Muscle layer of duodenum (tissue), 2 donors: ENCODE results near the gene DGKI.

Experiments used
- H3K27ac ChIP-seq: one replicate; pipeline ENCODE4 v1.7.0; 2013; ENCODE audit warnings: mild to moderate bottlenecking, low read length
- H3K27me3 ChIP-seq: one replicate; pipeline ENCODE4 v1.7.0; 2013; ENCODE audit warnings: low read depth, mild to moderate bottlenecking, control low read depth, low read length
- H3K36me3 ChIP-seq, 2 donors: one replicate each; pipeline ENCODE4 v1.7.0; 2013; ENCODE audit warnings: low read length in 2 of 2, control low read depth in 1 of 2, mild to moderate bottlenecking in 1 of 2; ENCODE audit not compliant: insufficient read depth in 2 of 2, control insufficient read depth in 1 of 2
- H3K4me1 ChIP-seq, 2 donors: one replicate each; pipeline ENCODE4 v1.7.0; 2013; ENCODE audit warnings: low read length in 2 of 2, mild to moderate bottlenecking in 2 of 2, control low read depth in 1 of 2, moderate library complexity in 1 of 2; ENCODE audit not compliant: insufficient read depth in 2 of 2, control insufficient read depth in 1 of 2
- H3K4me3 ChIP-seq, 2 donors: one replicate each; pipeline ENCODE4 v1.7.0; 2013; ENCODE audit warnings: low read length in 2 of 2, low read depth in 1 of 2, mild to moderate bottlenecking in 1 of 2
- H3K9me3 ChIP-seq, 2 donors: one replicate each; pipeline ENCODE4 v1.7.0; 2013; ENCODE audit warnings: low read length in 2 of 2, control low read depth in 1 of 2, mild to moderate bottlenecking in 1 of 2; ENCODE audit not compliant: control insufficient read depth in 1 of 2
- donor health status: healthy.

Gene DGKI

DNA sequence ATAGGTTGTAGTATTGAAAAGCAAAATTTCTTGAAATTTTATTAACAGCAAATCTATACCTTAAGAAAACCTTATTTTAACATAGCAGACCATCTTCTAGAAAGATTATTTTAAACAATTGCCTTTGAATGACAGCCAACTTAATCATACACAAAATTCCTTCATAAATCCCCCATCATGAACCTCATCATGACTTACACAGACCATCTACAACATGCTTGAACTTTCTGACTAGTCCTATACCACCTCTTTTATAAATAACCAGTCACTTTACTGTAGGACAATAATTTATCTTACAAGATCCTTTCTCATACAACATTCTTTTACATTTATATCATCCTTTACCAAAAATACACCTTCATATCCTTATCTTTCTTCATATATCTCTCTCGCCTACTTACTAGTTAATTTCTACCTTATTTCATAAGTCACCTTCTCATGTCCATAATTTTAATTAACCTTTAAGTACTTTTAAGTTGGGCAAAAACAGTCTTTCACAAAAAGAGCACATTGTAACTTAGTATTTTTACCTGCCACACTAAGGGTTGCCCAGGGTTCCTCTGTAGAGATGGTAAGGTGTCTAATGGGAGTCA is 486.6 kb downstream of the DGKI start:
- Histone ChIP-seq H3K27ac (no peak overlapping the region), H3K9me3 (no peaks in the 10 kb centered on the region), H3K27me3 (no peaks in the 10 kb centered on the region)

DNA sequence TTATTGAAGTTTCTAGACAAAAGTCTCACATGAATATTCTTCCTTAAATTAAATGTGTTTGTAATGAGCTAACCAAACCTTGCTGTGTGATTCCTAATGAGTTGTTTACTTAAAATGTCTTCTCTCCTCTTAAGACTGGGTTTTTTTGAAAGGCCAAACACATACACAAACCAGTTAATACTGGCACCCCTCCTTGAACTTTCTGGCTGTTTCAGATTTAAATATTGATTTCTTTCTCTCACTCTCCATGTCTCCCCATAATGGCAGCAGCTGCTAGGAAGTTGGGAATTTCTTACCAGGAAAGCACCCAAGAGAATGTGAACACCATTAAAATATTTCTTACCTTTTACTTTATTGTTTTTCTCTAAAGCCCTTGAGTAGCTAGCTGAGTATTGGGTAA is 491.8 kb downstream of the DGKI start:
- Histone ChIP-seq H3K9me3 (no peaks in the 10 kb centered on the region), H3K27me3 (no peaks in the 10 kb centered on the region), H3K4me1 (peaks cover 0 to 18% of the 10 kb centered on the region in 2 donors), H3K36me3 (no peaks in the 10 kb centered on the region), H3K4me3 (no peak overlapping the region), H3K27ac (no peak overlapping the region)

More for the DNA sequence above, 486.6 kb downstream of the DGKI start:
- no peaks in the 10 kb centered on the region for H3K4me1 ChIP-seq
- H3K4me3 ChIP-seq = no peak overlapping the region
- H3K36me3 ChIP-seq = no peaks in the 10 kb centered on the region

DNA sequence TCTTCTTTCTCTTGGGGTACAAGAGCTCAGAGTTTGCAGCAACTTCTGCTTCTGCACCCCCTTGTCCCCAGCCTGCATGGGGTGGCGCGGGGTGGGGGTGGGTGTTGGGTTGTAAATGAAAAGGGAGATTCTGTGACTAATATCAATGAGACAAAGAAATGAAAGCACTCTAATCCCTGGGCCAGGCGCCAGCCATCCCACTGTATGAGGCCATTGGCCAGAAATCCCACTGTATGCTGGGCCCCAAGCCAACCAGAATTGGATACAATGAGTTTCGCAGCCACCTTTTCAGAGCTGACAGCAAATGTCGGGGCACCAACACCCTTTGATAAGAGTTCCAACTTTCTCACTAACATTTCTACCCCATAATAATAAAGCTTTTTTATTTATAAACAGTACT is 492.4 kb downstream of the DGKI start:
- no peak overlapping the region for H3K4me3 ChIP-seq
- peaks cover 0 to 18% of the 10 kb centered on the region in 2 donors for H3K4me1 ChIP-seq
- no peaks in the 10 kb centered on the region for H3K9me3 ChIP-seq
- no peaks in the 10 kb centered on the region for H3K36me3 ChIP-seq
- H3K27ac ChIP-seq = no peak overlapping the region
- H3K27me3 ChIP-seq = no peaks in the 10 kb centered on the region

DNA sequence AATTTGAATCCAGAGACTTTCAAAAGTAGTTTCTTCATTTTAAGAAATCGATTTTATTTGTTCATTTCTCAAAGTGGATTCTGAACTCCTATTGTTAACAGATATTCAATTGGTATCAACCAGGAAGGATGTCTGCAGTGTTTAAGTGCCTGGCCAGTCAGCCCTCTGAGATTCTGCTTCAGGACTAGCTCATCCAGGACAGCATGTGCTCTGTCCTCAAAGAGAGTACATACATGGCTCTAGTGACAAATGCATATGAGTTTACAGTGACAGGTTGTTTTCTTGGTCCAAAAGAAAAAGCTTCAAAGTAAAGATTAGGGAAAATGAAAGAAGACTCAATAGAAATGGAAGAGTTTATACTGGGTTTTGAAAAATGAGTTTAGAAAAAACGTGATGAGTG is 494.8 kb downstream of the DGKI start:
- H3K36me3 ChIP-seq = no peaks in the 10 kb centered on the region
- peaks cover 0 to 18% of the 10 kb centered on the region in 2 donors for H3K4me1 ChIP-seq
- no peak overlapping the region for H3K4me3 ChIP-seq
- H3K27me3 ChIP-seq = no peaks in the 10 kb centered on the region
- H3K9me3 ChIP-seq = no peaks in the 10 kb centered on the region
- no peak overlapping the region for H3K27ac ChIP-seq

DNA sequence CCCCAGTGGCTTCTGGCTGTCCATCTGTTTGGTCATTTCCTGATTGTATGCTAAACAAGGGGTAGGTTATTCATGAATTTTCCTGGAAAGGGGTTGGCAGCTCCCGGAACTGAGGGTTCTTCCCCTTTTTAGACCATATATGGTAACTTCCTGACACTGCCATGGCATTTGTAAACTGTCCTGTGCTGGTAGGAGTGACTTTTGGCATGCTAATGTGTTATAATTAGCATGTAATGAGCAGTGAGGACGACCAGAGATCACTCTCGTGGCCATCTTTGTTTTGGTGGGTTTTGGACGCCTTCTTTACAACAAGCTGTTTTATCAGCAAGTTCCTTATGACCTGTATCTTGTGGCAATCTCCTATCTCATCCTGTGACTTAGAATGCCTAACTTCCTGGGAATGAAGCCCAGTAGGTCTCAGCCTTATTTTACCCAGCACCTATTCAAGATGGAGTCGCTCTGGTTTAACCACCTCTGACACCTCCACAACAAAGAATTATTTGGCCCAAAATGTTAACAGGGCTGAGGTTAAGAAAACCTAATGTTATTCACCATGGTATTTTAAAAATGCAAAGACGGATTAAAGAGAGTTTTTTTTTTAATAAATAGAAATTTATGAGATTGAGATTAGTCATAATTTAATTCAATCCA is 500.9 kb downstream of the DGKI start:
- no peaks in the 10 kb centered on the region for H3K36me3 ChIP-seq
- H3K27me3 ChIP-seq = no peaks in the 10 kb centered on the region
- no peak overlapping the region for H3K27ac ChIP-seq
- no peaks in the 10 kb centered on the region for H3K9me3 ChIP-seq
- no peak overlapping the region for H3K4me3 ChIP-seq
- H3K4me1 ChIP-seq = no peaks in the 10 kb centered on the region

DNA sequence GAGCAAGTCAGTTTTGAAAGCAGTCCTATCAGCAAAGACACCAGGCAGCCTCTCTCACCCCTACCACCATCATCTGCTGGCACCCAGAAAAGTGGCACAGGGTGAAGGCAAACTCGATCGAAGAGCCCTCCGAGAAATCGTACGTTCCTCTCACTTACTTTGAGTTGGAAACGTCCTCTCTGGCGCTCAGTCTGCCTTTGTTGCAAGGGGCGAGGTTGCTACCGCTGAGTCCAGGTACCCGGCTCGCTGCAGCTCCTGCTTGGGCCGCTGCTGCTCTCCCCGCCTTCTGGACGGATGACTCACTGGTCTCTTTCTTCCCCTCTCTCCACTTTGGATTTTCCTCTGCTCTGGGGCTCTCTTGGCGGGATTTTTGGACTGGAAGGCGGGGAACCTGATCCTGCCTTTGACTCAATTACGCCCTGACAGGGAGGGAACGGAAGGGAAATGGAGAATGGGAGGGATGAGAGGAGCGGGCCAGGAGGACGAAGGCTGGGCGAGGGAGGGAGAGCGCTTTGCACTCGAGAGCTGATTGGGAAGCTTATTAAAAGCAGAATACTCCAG is 503.4 kb downstream of the DGKI start, which contains the start of gene PTN:
Gene PTN (minus strand): TSS at position 453 of the 561 bp plus-strand sequence. CDS start 88,760 bp downstream, outside the sequence.
- Histone ChIP-seq H3K4me3 (peak within 1 kb of the TSS; percentile 71 to 73), H3K9me3 (no peaks in the 10 kb centered on the region), H3K36me3 (no peaks in the 10 kb centered on the region), H3K27me3 (no peaks in the 10 kb centered on the region), H3K4me1 (no peaks in the 10 kb centered on the region), H3K27ac (no peak within 1 kb of the TSS)

DNA sequence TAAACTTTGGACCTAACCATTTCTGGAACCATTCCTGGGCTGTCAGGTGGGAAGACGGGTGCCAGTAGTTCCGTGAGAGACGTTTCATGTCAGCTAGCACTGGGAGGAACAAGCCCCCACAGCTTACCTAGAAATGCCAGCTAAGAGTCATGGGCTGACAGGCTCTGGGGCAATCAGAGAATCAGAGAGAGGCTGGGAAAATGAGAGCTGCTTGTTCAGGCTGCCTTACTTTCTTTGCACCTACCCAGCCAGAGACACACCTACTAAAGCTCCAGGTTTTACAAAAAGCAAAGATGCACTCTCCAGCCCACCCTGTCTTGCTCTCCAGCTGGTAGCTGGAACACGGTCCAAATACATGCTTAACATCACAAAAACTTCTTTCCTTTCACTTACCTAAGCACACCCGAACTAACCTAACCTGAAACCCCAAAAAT is 503.9 kb downstream of the DGKI start:
- Histone ChIP-seq H3K27ac (no peak overlapping the region), H3K4me1 (no peaks in the 10 kb centered on the region), H3K4me3 (peak overlapping the region; percentile 71 to 73), H3K27me3 (no peaks in the 10 kb centered on the region), H3K36me3 (no peaks in the 10 kb centered on the region), H3K9me3 (no peaks in the 10 kb centered on the region)

DNA sequence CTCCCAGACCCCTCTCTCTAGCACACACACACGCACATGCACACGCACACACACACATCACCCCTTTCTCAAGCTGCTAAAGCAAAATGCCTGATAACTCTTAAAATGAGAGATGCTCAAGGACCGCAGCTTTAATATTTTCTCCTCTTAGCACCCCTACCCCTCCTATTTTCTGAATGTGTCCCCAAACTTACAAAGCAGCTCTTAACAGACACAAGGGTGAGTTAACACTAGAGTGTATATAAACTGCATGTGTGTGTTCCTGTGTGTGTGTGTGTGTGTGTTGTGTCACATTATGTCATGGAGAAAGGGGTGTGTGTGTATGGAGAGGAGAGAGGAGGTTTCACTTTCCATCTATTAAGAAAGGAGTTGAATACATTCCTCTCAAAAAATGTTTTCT is 504.5 kb downstream of the DGKI start:
- Histone ChIP-seq H3K27ac (no peak overlapping the region), H3K4me1 (no peaks in the 10 kb centered on the region), H3K36me3 (no peaks in the 10 kb centered on the region), H3K9me3 (no peaks in the 10 kb centered on the region), H3K27me3 (no peaks in the 10 kb centered on the region), H3K4me3 (peak overlapping the region; percentile 71 to 73)

DNA sequence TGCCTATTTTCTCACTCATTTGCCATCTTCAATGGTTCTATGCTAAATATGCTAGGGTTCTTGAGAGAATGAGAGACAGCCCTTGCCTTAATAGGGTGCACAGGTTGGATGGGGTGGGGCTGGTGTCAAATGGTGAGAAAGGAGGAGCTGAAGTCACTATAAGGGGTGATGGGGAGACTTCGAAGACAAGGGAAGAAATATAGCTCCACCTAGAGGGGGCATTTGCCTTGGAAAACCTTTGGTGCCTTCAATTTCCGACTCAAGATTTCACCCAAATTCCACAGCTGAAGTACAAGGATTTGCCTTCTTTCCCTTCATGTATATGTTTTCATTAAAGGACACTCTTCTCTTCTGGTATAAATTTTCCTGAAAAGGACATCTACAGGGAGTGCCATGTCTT is 508.9 kb downstream of the DGKI start:
- Histone ChIP-seq H3K4me3 (no peak overlapping the region), H3K36me3 (no peaks in the 10 kb centered on the region), H3K27me3 (no peaks in the 10 kb centered on the region), H3K4me1 (no peaks in the 10 kb centered on the region), H3K9me3 (no peaks in the 10 kb centered on the region), H3K27ac (no peak overlapping the region)

DNA sequence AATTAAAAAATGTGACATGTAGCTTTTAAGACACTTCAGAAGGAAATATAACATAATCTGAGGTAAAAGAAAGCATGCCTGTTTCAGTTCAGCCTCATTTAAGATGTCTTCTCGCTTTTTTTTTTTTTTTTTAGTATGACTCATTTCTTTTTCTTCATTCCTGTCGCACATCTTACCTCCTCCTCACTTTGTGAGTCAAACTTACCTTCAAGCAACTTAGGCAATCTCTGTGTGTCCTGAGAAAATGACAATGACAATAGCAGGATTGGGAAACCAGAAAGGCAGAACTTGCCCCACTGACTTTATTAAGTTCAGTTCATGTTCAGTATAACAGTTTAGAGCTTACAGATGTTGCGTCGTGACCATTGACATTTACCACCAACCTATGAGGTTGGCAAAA is 511.0 kb downstream of the DGKI start:
- no peak overlapping the region for H3K27ac ChIP-seq
- H3K27me3 ChIP-seq = no peaks in the 10 kb centered on the region
- H3K9me3 ChIP-seq = no peaks in the 10 kb centered on the region
- H3K36me3 ChIP-seq = no peaks in the 10 kb centered on the region
- H3K4me3 ChIP-seq = no peak overlapping the region
- H3K4me1 ChIP-seq = no peaks in the 10 kb centered on the region

DNA sequence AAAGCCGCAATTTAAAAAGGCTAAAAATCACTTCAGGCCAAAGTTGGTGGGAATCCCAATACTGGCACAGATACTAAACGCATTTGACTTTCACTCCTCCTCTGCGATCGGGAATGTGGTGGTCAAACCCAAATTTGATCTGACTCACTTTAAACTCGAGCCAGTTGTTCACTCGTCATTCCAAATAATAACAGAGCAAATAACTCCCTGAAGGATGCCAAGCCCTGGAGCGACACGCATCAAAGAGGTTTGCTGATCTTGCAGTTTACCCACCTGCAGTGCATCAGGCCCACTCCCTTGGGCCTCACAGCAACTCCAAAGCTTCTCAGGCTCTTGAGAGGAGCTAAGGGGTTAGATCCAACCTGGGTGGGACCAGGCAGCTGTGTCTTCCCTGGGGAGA is 515.4 kb downstream of the DGKI start:
- H3K36me3 ChIP-seq = no peaks in the 10 kb centered on the region
- H3K9me3 ChIP-seq = no peaks in the 10 kb centered on the region
- no peak overlapping the region for H3K4me3 ChIP-seq
- no peaks in the 10 kb centered on the region for H3K4me1 ChIP-seq
- H3K27ac ChIP-seq = no peak overlapping the region
- H3K27me3 ChIP-seq = no peaks in the 10 kb centered on the region
